ENCODE results near the gene GPR146.

The GPR146 gene

GRCh38 chr7:1078985-1079384 is 34.6 kb downstream of the GPR146 start:
- no peaks in the 10 kb centered on the region for H3K4me1 ChIP-seq (ENCODE audit: control insufficient read depth, insufficient read depth, low read length, poor library complexity, severe bottlenecking)
- DNase-seq = no peak
- H3K27ac ChIP-seq (ENCODE audit: insufficient read depth, low read length, poor library complexity, severe bottlenecking) = no peak overlapping the region

GRCh38 chr7:1079546-1079945 is 35.2 kb downstream of the GPR146 start:
- H3K27ac ChIP-seq (ENCODE audit: insufficient read depth, low read length, poor library complexity, severe bottlenecking) = no peak overlapping the region
- H3K27me3 ChIP-seq (replicated peaks; ENCODE audit: control insufficient read depth, insufficient read depth, low read length, poor library complexity, severe bottlenecking) = no peaks in the 10 kb centered on the region
- no peaks in the 10 kb centered on the region for H3K9me3 ChIP-seq (ENCODE audit: control insufficient read depth, low read length)
- H3K4me3 ChIP-seq (ENCODE audit: insufficient read depth, low read depth, low read length, poor library complexity, severe bottlenecking) = no peak overlapping the region
- H3K36me3 ChIP-seq (ENCODE audit: control insufficient read depth, insufficient read depth, low read length) = no peaks in the 10 kb centered on the region
- DNase-seq = no peak
- H3K4me1 ChIP-seq (ENCODE audit: control insufficient read depth, insufficient read depth, low read length, poor library complexity, severe bottlenecking) = no peaks in the 10 kb centered on the region

More at GRCh38 chr7:1078985-1079384, 34.6 kb downstream of the GPR146 start:
- H3K36me3 ChIP-seq (ENCODE audit: control insufficient read depth, insufficient read depth, low read length) = no peaks in the 10 kb centered on the region
- no peaks in the 10 kb centered on the region for H3K9me3 ChIP-seq (ENCODE audit: control insufficient read depth, low read length)
- H3K4me3 ChIP-seq (ENCODE audit: insufficient read depth, low read depth, low read length, poor library complexity, severe bottlenecking) = no peak overlapping the region
- H3K27me3 ChIP-seq (replicated peaks; ENCODE audit: control insufficient read depth, insufficient read depth, low read length, poor library complexity, severe bottlenecking) = no peaks in the 10 kb centered on the region

GRCh38 chr7:1080252-1080920 is 36.0 kb downstream of the GPR146 start:
- no peak for DNase-seq
- Histone ChIP-seq H3K4me3 (ENCODE audit: insufficient read depth, low read depth, low read length, poor library complexity, severe bottlenecking) (no peak overlapping the region), H3K4me1 (ENCODE audit: control insufficient read depth, insufficient read depth, low read length, poor library complexity, severe bottlenecking) (no peaks in the 10 kb centered on the region), H3K9me3 (ENCODE audit: control insufficient read depth, low read length) (no peaks in the 10 kb centered on the region), H3K27me3 (replicated peaks; ENCODE audit: control insufficient read depth, insufficient read depth, low read length, poor library complexity, severe bottlenecking) (no peaks in the 10 kb centered on the region), H3K27ac (ENCODE audit: insufficient read depth, low read length, poor library complexity, severe bottlenecking) (no peak overlapping the region), H3K36me3 (ENCODE audit: control insufficient read depth, insufficient read depth, low read length) (no peaks in the 10 kb centered on the region)

GRCh38 chr7:1080921-1081255 is 36.5 kb downstream of the GPR146 start:
- H3K27ac ChIP-seq (ENCODE audit: insufficient read depth, low read length, poor library complexity, severe bottlenecking) = no peak overlapping the region
- no peaks in the 10 kb centered on the region for H3K27me3 ChIP-seq (replicated peaks; ENCODE audit: control insufficient read depth, insufficient read depth, low read length, poor library complexity, severe bottlenecking)
- no peak overlapping the region for H3K4me3 ChIP-seq (ENCODE audit: insufficient read depth, low read depth, low read length, poor library complexity, severe bottlenecking)
- DNase-seq = no peak
- no peaks in the 10 kb centered on the region for H3K4me1 ChIP-seq (ENCODE audit: control insufficient read depth, insufficient read depth, low read length, poor library complexity, severe bottlenecking)
- H3K9me3 ChIP-seq (ENCODE audit: control insufficient read depth, low read length) = no peaks in the 10 kb centered on the region
- no peaks in the 10 kb centered on the region for H3K36me3 ChIP-seq (ENCODE audit: control insufficient read depth, insufficient read depth, low read length)

- Histone ChIP-seq H3K27ac (ENCODE audit: insufficient read depth, low read length, poor library complexity, severe bottlenecking) (no peak overlapping the region), H3K9me3 (ENCODE audit: control insufficient read depth, low read length) (no peaks in the 10 kb centered on the region), H3K4me3 (ENCODE audit: insufficient read depth, low read depth, low read length, poor library complexity, severe bottlenecking) (no peak overlapping the region), H3K27me3 (replicated peaks; ENCODE audit: control insufficient read depth, insufficient read depth, low read length, poor library complexity, severe bottlenecking) (no peaks in the 10 kb centered on the region), H3K36me3 (ENCODE audit: control insufficient read depth, insufficient read depth, low read length) (no peaks in the 10 kb centered on the region), H3K4me1 (ENCODE audit: control insufficient read depth, insufficient read depth, low read length, poor library complexity, severe bottlenecking) (no peaks in the 10 kb centered on the region)
- DNase-seq = no peak
Measured at GRCh38 chr7:1081336-1081735, 37.0 kb downstream of the GPR146 start.

- Histone ChIP-seq H3K27ac (ENCODE audit: insufficient read depth, low read length, poor library complexity, severe bottlenecking) (no peak overlapping the region), H3K9me3 (ENCODE audit: control insufficient read depth, low read length) (no peaks in the 10 kb centered on the region), H3K4me1 (ENCODE audit: control insufficient read depth, insufficient read depth, low read length, poor library complexity, severe bottlenecking) (peaks cover 6% of the 10 kb centered on the region), H3K27me3 (replicated peaks; ENCODE audit: control insufficient read depth, insufficient read depth, low read length, poor library complexity, severe bottlenecking) (no peaks in the 10 kb centered on the region), H3K36me3 (ENCODE audit: control insufficient read depth, insufficient read depth, low read length) (no peaks in the 10 kb centered on the region), H3K4me3 (ENCODE audit: insufficient read depth, low read depth, low read length, poor library complexity, severe bottlenecking) (no peak overlapping the region)
- DNase-seq = no peak
Measured at GRCh38 chr7:1081931-1082401, 37.6 kb downstream of the GPR146 start.

- no peaks in the 10 kb centered on the region for H3K27me3 ChIP-seq (replicated peaks; ENCODE audit: control insufficient read depth, insufficient read depth, low read length, poor library complexity, severe bottlenecking)
- H3K4me1 ChIP-seq (ENCODE audit: control insufficient read depth, insufficient read depth, low read length, poor library complexity, severe bottlenecking) = peaks cover 9% of the 10 kb centered on the region
- DNase-seq = no peak
- H3K27ac ChIP-seq (ENCODE audit: insufficient read depth, low read length, poor library complexity, severe bottlenecking) = no peak overlapping the region
- no peak overlapping the region for H3K4me3 ChIP-seq (ENCODE audit: insufficient read depth, low read depth, low read length, poor library complexity, severe bottlenecking)
- H3K9me3 ChIP-seq (ENCODE audit: control insufficient read depth, low read length) = no peaks in the 10 kb centered on the region
- no peaks in the 10 kb centered on the region for H3K36me3 ChIP-seq (ENCODE audit: control insufficient read depth, insufficient read depth, low read length)
Measured at GRCh38 chr7:1083729-1084657, 39.6 kb downstream of the GPR146 start.

GRCh38 chr7:1085266-1085665 is 40.9 kb downstream of the GPR146 start:
- H3K4me1 ChIP-seq (ENCODE audit: control insufficient read depth, insufficient read depth, low read length, poor library complexity, severe bottlenecking) = peaks cover 9% of the 10 kb centered on the region
- H3K27ac ChIP-seq (ENCODE audit: insufficient read depth, low read length, poor library complexity, severe bottlenecking) = no peak overlapping the region
- no peak overlapping the region for H3K4me3 ChIP-seq (ENCODE audit: insufficient read depth, low read depth, low read length, poor library complexity, severe bottlenecking)
- no peaks in the 10 kb centered on the region for H3K27me3 ChIP-seq (replicated peaks; ENCODE audit: control insufficient read depth, insufficient read depth, low read length, poor library complexity, severe bottlenecking)
- no peaks in the 10 kb centered on the region for H3K9me3 ChIP-seq (ENCODE audit: control insufficient read depth, low read length)
- H3K36me3 ChIP-seq (ENCODE audit: control insufficient read depth, insufficient read depth, low read length) = no peaks in the 10 kb centered on the region
- DNase-seq = no peak

GRCh38 chr7:1085910-1086421 is 41.6 kb downstream of the GPR146 start:
- Histone ChIP-seq H3K36me3 (ENCODE audit: control insufficient read depth, insufficient read depth, low read length) (no peaks in the 10 kb centered on the region), H3K4me3 (ENCODE audit: insufficient read depth, low read depth, low read length, poor library complexity, severe bottlenecking) (no peak overlapping the region), H3K9me3 (ENCODE audit: control insufficient read depth, low read length) (no peaks in the 10 kb centered on the region), H3K4me1 (ENCODE audit: control insufficient read depth, insufficient read depth, low read length, poor library complexity, severe bottlenecking) (peaks cover 9% of the 10 kb centered on the region), H3K27me3 (replicated peaks; ENCODE audit: control insufficient read depth, insufficient read depth, low read length, poor library complexity, severe bottlenecking) (no peaks in the 10 kb centered on the region), H3K27ac (ENCODE audit: insufficient read depth, low read length, poor library complexity, severe bottlenecking) (no peak overlapping the region)
- no peak for DNase-seq
